Right lobe of liver (tissue), 6 donors: ENCODE results near the gene WNT7A. TPM values are rescaled to one million over a fixed set of nuclear protein-coding genes. Genes with fewer than 3 reads are reported as not detected.

Source experiments
- ATAC-seq, 4 donors: fragments of 200-7000 bp; cut with Tn5 transposase; one replicate each; pipeline ENCODE4 v1.9.1; 2020; ENCODE audit warnings: mild to moderate bottlenecking in 4 of 4, moderate library complexity in 4 of 4
- DNase-seq, 3 donors: peaks; one replicate each; pipeline ENCODE4 v3.0.0-alpha.2; 2020
- H3K27ac ChIP-seq, 3 donors: fragments of 200-600 bp; one replicate each; pipeline ENCODE4 v1.8.0; 2022
- H3K27me3 ChIP-seq, 2 donors: fragments of 200-600 bp; one replicate each; pipeline ENCODE4 v1.8.0; 2022
- H3K36me3 ChIP-seq, 4 donors: fragments of 200-600 bp; sonication (generic) in 1 of 4; one replicate each; pipeline versions ENCODE4 v1.5.1 to v1.8.0; 2017 to 2022; ENCODE audit warnings: control low read depth in 1 of 4
- H3K4me1 ChIP-seq, 4 donors: fragments of 200-600 bp; sonication (generic) in 1 of 4; one replicate each; pipeline versions ENCODE4 v1.5.1 to v1.8.0; 2017 to 2022; ENCODE audit warnings: control low read depth in 1 of 4
- H3K4me3 ChIP-seq, 3 donors: fragments of 200-600 bp; one replicate each; pipeline ENCODE4 v1.8.0; 2022
- H3K9me3 ChIP-seq, 4 donors: fragments of 200-600 bp; sonication (generic) in 1 of 4; one replicate each; pipeline versions ENCODE4 v1.5.1 to v1.8.0; 2017 to 2022; ENCODE audit warnings: control low read depth in 1 of 4
- CTCF ChIP-seq, 4 donors: fragments of 200-600 bp in 3 of 4; fragments of 450-650 bp in 1 of 4; IDR thresholded peaks; one replicate each; pipeline versions ENCODE4 v1.5.1 to v1.8.0; 2016 to 2022; ENCODE audit warnings: antibody characterized with exemption in 4 of 4, mild to moderate bottlenecking in 2 of 4
- POLR2A ChIP-seq: fragments of 450-650 bp; IDR thresholded peaks from one replicate; pipeline ENCODE4 v1.6.1; 2017; ENCODE audit warnings: antibody characterized with exemption, mild to moderate bottlenecking
- WGBS: methylation state at CpG from one replicate; pipeline ENCODE4 v1.1.6; 2018; ENCODE audit warnings: low coverage, low lambda C conversion rate; ENCODE audit not compliant: insufficient coverage; ENCODE audit errors: missing lambda C conversion rate; 5-methylcytosine and 5-hydroxymethylcytosine counted together
- intact Hi-C, 2 donors: fragments of 100-400 bp; cut with DNase I; formaldehyde crosslinking; loops; one replicate each; pipeline versions ENCODE4 v1.11.2 to v1.14.1; 2022
- total RNA-seq, 6 experiments: library from RNA; depleted of rRNA in 2 of 6; stranded (reverse); fragments of >200 nt in 2 of 6; fragmentation: NEBNext Ultra II Directional in 3 of 6; extraction: Animal tissue kit (Norgen Biotek cat#: 25700) in 3 of 6; gene quantifications; one replicate each; pipeline versions ENCODE4 v1.1.0 to v1.2.4, GENCODE V29; 2016 to 2023
- donor health status: DM: no; HTN: yes; CAD: no.
- donor health status: DM: no; HTN: no; CAD: no.
- donor health status: DM: no; HTN: no; CAD: no.
- donor health status: DM: no; HTN: yes; CAD: no.
- donor health status: DM: no; HTN: yes; CAD: no.

The WNT7A gene
- total RNA-seq, 6 experiments from 2014 or later: not detected

DNA sequence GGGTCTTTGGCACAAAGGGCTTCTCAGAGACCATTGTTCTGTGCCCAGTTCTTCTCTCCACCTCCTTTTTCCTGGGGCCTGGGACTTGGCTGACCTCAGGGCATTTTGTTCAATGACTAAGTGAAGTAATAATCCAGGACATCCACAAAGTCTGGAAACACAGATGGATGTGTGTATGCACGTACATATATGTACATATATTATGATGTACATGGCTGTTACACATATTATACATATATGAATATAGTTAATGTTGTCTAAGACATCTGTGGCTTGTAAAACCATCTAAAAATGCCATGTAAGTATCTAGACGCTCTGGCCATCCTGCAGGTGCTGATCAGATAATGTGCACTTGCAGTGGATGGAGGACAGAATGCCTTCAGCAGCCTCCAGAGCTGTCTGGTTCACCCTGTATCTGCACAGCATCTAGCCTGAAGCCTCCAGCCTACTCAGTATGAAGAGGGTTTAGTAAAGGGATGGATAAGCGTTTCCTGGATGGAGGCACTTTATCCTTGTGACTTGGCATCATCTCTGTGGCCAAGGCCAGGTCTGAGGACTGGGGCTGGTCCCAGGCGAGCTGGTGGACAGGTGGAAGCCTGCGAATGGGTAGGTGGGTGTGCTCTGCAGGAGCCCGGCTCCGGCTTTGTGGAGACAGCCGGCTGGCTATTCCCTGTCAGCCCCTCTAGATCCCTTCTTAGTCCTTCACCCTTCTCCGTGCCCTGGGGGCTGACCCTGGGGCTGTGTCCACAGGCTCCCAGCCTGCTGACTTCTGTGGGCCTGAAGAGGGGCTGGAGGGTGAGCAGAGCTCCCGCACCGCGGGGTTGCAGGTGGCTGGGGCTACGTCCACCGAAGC lies 88.4 kb downstream of the WNT7A start:
- TF ChIP-seq CTCF (IDR thresholded peaks at IDR 0.05) (no peak), POLR2A (no peak)
- H3K9me3 ChIP-seq: no peaks in the 10 kb centered on the region
- 47% methylated on average over 3 of the region's 14 CpGs for WGBS
- ATAC-seq (no peak), DNase-seq (no peak)
- no peaks in the 10 kb centered on the region for H3K4me1 ChIP-seq
- intact Hi-C loops: no loop called here
- H3K27ac ChIP-seq: no peak overlapping the region
- H3K27me3 ChIP-seq: no peaks in the 10 kb centered on the region
- H3K4me3 ChIP-seq: no peak overlapping the region
- no peaks in the 10 kb centered on the region for H3K36me3 ChIP-seq

DNA sequence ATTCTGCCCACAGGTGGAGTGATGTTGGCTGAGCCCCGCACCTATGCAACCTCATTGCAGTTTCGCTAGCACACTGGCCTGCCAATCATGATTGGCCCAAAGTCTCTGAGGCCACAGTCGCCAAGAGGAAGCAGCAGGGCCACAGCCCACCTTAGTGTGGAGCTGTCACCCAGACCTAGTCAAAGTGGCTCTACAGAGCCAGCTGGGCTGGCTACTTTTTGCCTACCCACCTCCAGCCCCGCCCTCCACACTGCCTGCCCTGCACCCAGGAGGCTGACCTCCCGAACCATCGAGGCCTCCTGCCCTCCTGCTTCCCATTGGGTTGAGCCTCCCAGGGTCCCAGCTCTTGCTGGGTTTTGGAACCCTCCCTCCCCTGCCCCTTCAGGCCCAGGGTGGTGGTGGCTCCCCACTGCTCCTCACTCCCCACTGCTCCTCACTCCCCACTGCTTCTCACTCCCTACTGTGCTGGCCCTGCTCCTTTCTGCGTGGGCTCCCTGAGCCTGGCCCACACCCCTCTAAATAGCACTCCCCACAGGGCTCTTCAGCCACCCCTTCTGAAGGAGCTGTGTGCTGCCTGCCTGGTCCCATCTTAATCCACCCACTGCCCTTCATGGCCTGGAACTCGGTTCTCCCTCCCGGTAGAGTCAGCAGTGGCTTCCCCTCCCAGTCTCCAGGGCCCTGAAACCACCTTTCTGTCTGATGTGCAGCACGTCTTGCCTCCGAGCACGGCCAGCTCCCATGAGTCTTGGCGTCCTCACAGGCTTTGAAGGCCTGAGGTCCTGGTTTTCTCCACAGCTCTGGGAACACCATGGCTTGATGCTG lies 89.3 kb downstream of the WNT7A start:
- intact Hi-C loops: no loop called here

GRCh38 chr3:13788522-13789424 lies 91.1 kb downstream of the WNT7A start:
- H3K27me3 ChIP-seq: no peaks in the 10 kb centered on the region
- ATAC-seq: no peak
- no peak overlapping the region for H3K27ac ChIP-seq
- intact Hi-C loops: no loop called here
- H3K4me1 ChIP-seq: no peaks in the 10 kb centered on the region
- no peak for TF ChIP-seq CTCF (IDR thresholded peaks at IDR 0.05)
- no peak overlapping the region for H3K4me3 ChIP-seq
- H3K36me3 ChIP-seq: no peaks in the 10 kb centered on the region
- 45% methylated on average over 5 of the region's 9 CpGs for WGBS
- no peak for DNase-seq
- no peaks in the 10 kb centered on the region for H3K9me3 ChIP-seq

More for the DNA sequence above, 89.3 kb downstream of the WNT7A start:
- Histone ChIP-seq H3K4me1 (no peaks in the 10 kb centered on the region), H3K27me3 (no peaks in the 10 kb centered on the region), H3K36me3 (no peaks in the 10 kb centered on the region), H3K27ac (no peak overlapping the region), H3K9me3 (no peaks in the 10 kb centered on the region), H3K4me3 (no peak overlapping the region)
- 60% methylated on average over 9 of the region's 13 CpGs for WGBS
- ATAC-seq (no peak), DNase-seq (no peak)
- TF ChIP-seq CTCF (IDR thresholded peaks at IDR 0.05) (no peak), POLR2A (no peak)

DNA sequence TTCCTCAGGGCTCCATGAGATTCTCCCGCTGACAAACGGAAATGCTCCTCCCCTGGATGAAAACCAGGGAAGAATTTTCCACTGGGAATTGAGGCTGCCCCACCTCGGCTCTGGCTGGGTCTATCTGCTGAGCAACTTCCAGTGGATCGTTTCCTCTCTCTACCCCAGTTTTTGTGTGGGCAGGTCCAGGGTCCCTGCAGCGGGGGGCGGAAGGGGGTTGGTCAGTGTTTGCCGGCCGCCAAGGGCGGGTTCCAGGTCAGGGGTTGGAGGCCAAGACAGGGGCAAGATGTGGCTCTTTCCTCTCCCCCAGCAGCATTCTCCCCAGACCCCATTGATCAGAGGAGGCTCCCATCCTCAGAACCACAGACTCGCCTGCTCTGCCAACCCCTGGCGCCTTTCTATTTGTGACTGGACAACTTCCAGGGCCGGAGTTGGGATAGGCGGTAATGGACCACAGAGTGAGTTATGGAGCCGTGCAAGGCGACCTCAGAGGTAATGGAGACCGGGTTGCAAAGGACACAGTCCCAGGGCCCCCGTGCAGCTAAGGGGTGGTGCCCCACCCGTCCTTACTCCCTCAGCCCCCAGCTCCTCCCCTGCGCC lies 92.2 kb downstream of the WNT7A start:
- no peak for TF ChIP-seq CTCF (IDR thresholded peaks at IDR 0.05)
- no peak for TF ChIP-seq POLR2A
- Histone ChIP-seq H3K4me1 (no peaks in the 10 kb centered on the region), H3K27me3 (no peaks in the 10 kb centered on the region), H3K4me3 (no peak overlapping the region), H3K27ac (no peak overlapping the region), H3K9me3 (no peaks in the 10 kb centered on the region), H3K36me3 (no peaks in the 10 kb centered on the region)
- WGBS: 34% methylated on average over 7 of the region's 19 CpGs
- DNase-seq (no peak), ATAC-seq (no peak)
- intact Hi-C loops: no loop called here
